Mesodermal cell (in vitro differentiated cells): ENCODE measurements around the gene KHNYN.

ENCODE experiments used
- H3K27ac ChIP-seq: 2 replicates; pipeline ENCODE4 v1.7.0; 2013; ENCODE audit warnings: mild to moderate bottlenecking, low read depth, low read length, moderate library complexity; ENCODE audit not compliant: severe bottlenecking
- H3K36me3 ChIP-seq: 2 replicates; pipeline ENCODE4 v1.7.1; 2013; ENCODE audit warnings: mild to moderate bottlenecking, low read length, moderate library complexity; ENCODE audit not compliant: control insufficient read depth, insufficient read depth
- H3K4me1 ChIP-seq: one replicate; pipeline ENCODE4 v1.7.1; 2013; ENCODE audit warnings: mild to moderate bottlenecking, low read length; ENCODE audit not compliant: insufficient read depth, control insufficient read depth, poor library complexity, severe bottlenecking
- H3K4me3 ChIP-seq: 2 replicates; pipeline ENCODE4 v1.7.0; 2013; ENCODE audit warnings: low read length, control low read depth, mild to moderate bottlenecking; ENCODE audit not compliant: insufficient read depth, poor library complexity, severe bottlenecking; ENCODE audit errors: extremely low read depth
- H3K9me3 ChIP-seq: 2 replicates; pipeline ENCODE4 v1.7.1; 2013; ENCODE audit warnings: mild to moderate bottlenecking, low read length, moderate library complexity; ENCODE audit not compliant: control insufficient read depth
- WGBS, 2 experiments: methylation state at CpG; one replicate each; pipeline ENCODE4 v1.1.5; 2013; ENCODE audit warnings: missing lambda C conversion rate in 2 of 2; ENCODE audit not compliant: insufficient coverage in 2 of 2; 5-methylcytosine and 5-hydroxymethylcytosine counted together

Gene KHNYN

GRCh38 chr14:24415421-24416253 lies 14.1 kb upstream of the KHNYN start:
- Histone ChIP-seq H3K36me3 (peaks cover 36% of the 10 kb centered on the region), H3K9me3 (no peaks in the 10 kb centered on the region), H3K4me1 (no peaks in the 10 kb centered on the region), H3K27ac (no peak overlapping the region), H3K4me3 (no peak overlapping the region)
- WGBS, 2 experiments = 95% methylated on average over 19 of the region's 25 CpGs

DNA sequence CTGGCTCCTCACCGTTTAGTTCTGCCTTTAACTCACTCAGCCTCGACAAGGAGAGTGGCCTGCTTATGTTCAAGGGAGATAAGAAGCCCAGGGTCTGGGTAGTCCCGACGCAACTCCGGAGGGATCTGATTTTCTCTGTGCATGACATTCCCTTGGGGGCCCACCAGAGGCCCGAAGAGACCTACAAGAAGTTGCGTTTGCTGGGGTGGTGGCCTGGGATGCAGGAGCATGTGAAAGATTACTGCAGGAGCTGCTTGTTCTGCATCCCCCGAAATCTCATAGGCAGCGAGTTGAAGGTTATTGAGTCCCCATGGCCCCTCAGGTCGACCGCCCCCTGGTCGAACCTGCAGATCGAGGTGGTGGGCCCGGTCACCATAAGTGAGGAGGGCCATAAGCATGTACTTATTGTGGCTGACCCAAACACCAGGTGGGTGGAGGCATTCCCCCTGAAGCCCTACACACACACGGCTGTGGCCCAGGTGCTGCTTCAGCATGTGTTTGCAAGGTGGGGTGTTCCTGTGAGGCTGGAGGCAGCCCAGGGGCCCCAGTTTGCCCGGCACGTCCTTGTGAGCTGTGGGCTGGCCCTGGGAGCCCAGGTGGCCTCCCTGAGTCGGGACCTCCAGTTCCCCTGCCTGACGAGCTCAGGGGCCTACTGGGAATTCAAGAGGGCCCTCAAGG lies 13.4 kb upstream of the KHNYN start:
- Histone ChIP-seq H3K9me3 (no peaks in the 10 kb centered on the region), H3K4me3 (no peak overlapping the region), H3K4me1 (no peaks in the 10 kb centered on the region), H3K36me3 (peaks cover 30% of the 10 kb centered on the region), H3K27ac (no peak overlapping the region)
- 94% methylated on average over 18 of the region's 19 CpGs for WGBS, 2 experiments

GRCh38 chr14:24416932-24417619 lies 12.7 kb upstream of the KHNYN start:
- no peak overlapping the region for H3K27ac ChIP-seq
- H3K9me3 ChIP-seq = no peaks in the 10 kb centered on the region
- 89 to 97% methylated on average over 16 of the region's 16 CpGs for WGBS, 2 experiments

GRCh38 chr14:24417832-24418491 lies 11.8 kb upstream of the KHNYN start:
- Histone ChIP-seq H3K4me3 (no peak overlapping the region), H3K4me1 (no peaks in the 10 kb centered on the region), H3K27ac (no peak overlapping the region), H3K9me3 (no peaks in the 10 kb centered on the region), H3K36me3 (peaks cover 17% of the 10 kb centered on the region)
- WGBS, 2 experiments = 87 to 93% methylated on average over 5 to 6 of the region's 6 CpGs

More at GRCh38 chr14:24416932-24417619, 12.7 kb upstream of the KHNYN start:
- Histone ChIP-seq H3K4me1 (no peaks in the 10 kb centered on the region), H3K4me3 (no peak overlapping the region), H3K36me3 (peaks cover 24% of the 10 kb centered on the region)

DNA sequence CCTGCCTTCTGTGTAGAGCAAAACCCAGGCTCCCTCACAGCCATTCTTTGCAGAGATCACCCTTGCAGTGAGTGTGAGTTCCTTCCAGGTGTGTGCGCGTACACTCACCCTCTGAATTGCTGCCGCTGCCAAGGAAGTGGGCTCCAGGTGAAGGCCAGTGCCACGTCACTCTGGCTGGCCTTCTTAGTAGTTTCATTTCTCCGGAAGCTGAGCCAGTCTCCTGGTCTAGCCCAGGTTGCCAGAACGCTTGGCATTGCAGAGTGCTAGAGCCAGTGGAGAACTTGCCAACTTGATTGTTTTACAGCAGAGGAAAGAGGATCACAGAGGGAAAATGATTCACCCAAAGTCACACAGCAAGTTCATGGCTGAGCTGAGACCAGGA lies 11.3 kb upstream of the KHNYN start:
- Histone ChIP-seq H3K4me1 (no peaks in the 10 kb centered on the region), H3K36me3 (peaks cover 12% of the 10 kb centered on the region), H3K27ac (no peak overlapping the region), H3K4me3 (no peak overlapping the region), H3K9me3 (no peaks in the 10 kb centered on the region)
- WGBS, 2 experiments = 90 to 95% methylated on average over 3 to 6 of the region's 6 CpGs

- Histone ChIP-seq H3K27ac (no peak overlapping the region), H3K4me3 (no peak overlapping the region), H3K4me1 (no peaks in the 10 kb centered on the region), H3K36me3 (no peaks in the 10 kb centered on the region), H3K9me3 (no peaks in the 10 kb centered on the region)
- WGBS, 2 experiments = 93 to 98% methylated on average over 4 of the region's 4 CpGs
These were observed 7.5 kb upstream of the KHNYN start for GRCh38 chr14:24422261-24422660.

GRCh38 chr14:24422694-24423601 lies 6.8 kb upstream of the KHNYN start:
- 86 to 93% methylated on average over 7 to 10 of the region's 12 CpGs for WGBS, 2 experiments
- H3K4me1 ChIP-seq = no peaks in the 10 kb centered on the region
- H3K27ac ChIP-seq = no peak overlapping the region
- H3K36me3 ChIP-seq = no peaks in the 10 kb centered on the region
- H3K4me3 ChIP-seq = no peak overlapping the region
- no peaks in the 10 kb centered on the region for H3K9me3 ChIP-seq

- H3K4me3 ChIP-seq = no peak overlapping the region
- 86 to 90% methylated on average over 2 to 3 of the region's 3 CpGs for WGBS, 2 experiments
- no peaks in the 10 kb centered on the region for H3K9me3 ChIP-seq
- H3K36me3 ChIP-seq = no peaks in the 10 kb centered on the region
- peaks cover 4% of the 10 kb centered on the region for H3K4me1 ChIP-seq
- H3K27ac ChIP-seq = no peak overlapping the region
These were observed 4.0 kb upstream of the KHNYN start for GRCh38 chr14:24425704-24426103.

GRCh38 chr14:24426150-24426911 lies 3.4 kb upstream of the KHNYN start:
- H3K27ac ChIP-seq = no peak overlapping the region
- H3K36me3 ChIP-seq = no peaks in the 10 kb centered on the region
- peaks cover 9% of the 10 kb centered on the region for H3K4me1 ChIP-seq
- no peak overlapping the region for H3K4me3 ChIP-seq
- WGBS, 2 experiments = 100% methylated on average over 1 of the region's 2 CpGs; no CpG with 5 or more reads in 1 of the 2 experiments
- H3K9me3 ChIP-seq = no peaks in the 10 kb centered on the region
